DMS153 treated with DMSO at 0.1 percent for 48 hours (cell line): ENCODE data around the gene IL1A.
"Not testable (repeated sequence)": the region's sequence is repeated elsewhere in the genome, so short reads cannot be mapped to it uniquely, and the experiment has no call there.

Source experiments
- DNase-seq: peaks from one replicate; lab custom pipeline; 2025; ENCODE audit not compliant: unreplicated experiment; lab: John Stamatoyannopoulos, UW

IL1A gene, protein sequence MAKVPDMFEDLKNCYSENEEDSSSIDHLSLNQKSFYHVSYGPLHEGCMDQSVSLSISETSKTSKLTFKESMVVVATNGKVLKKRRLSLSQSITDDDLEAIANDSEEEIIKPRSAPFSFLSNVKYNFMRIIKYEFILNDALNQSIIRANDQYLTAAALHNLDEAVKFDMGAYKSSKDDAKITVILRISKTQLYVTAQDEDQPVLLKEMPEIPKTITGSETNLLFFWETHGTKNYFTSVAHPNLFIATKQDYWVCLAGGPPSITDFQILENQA

GRCh38 chr2:112784199-112785189 is at the start of gene IL1A:
IL1A (minus strand) TSS chr2:112784493; CDS start chr2:112783770, 723 bp downstream.
- DNase-seq, result no peak

- DNase-seq, result no peak
Observed at GRCh38 chr2:112833976-112834375, 49.7 kb upstream of the IL1A start.

GRCh38 chr2:112833639-112833931 is 49.3 kb upstream of the IL1A start:
- not testable (repeated sequence) for DNase-seq

DNA sequence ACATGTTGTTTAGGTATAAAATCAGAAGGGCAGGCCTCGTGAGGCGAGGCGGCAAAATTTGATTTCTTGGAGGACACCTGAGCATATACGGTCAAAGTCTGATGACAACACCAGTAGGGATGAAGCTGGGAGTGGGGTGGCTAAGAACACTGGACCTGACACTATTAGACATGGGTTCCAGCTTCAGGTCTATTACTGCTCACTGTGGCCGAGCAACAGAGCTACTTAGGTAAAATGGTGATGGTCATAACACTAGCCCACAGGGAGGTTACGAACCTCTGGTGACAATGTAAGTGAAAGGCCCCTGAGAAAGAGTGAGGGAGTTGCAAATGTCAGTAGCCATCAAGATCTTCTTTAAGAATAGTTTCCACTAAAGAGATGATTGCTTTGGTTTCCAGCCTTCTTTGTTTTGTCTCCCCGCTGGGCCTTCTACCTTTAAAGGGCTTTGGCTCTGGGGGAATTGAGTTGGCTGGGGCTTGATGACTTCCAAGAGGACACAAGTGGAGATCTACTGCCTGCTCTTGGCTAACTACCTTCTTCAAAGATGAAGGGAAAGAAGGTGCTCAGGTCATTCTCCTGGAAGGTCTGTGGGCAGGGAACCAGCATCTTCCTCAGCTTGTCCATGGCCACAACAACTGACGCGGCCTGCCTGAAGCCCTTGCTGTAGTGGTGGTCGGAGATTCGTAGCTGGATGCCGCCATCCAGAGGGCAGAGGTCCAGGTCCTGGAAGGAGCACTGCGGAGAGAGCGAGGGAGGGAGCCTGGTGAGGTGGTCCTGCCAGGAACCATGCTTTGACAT is 48.7 kb upstream of the IL1A start:
- DNase-seq, result no peak

GRCh38 chr2:112831946-112832840 is 47.9 kb upstream of the IL1A start:
- no peak for DNase-seq

- no peak for DNase-seq
Observed at GRCh38 chr2:112831513-112831845, 47.2 kb upstream of the IL1A start.

GRCh38 chr2:112830682-112831512 is 46.6 kb upstream of the IL1A start:
- no peak for DNase-seq

- DNase-seq, result no peak
Observed at GRCh38 chr2:112829961-112830681, 45.8 kb upstream of the IL1A start.

DNA sequence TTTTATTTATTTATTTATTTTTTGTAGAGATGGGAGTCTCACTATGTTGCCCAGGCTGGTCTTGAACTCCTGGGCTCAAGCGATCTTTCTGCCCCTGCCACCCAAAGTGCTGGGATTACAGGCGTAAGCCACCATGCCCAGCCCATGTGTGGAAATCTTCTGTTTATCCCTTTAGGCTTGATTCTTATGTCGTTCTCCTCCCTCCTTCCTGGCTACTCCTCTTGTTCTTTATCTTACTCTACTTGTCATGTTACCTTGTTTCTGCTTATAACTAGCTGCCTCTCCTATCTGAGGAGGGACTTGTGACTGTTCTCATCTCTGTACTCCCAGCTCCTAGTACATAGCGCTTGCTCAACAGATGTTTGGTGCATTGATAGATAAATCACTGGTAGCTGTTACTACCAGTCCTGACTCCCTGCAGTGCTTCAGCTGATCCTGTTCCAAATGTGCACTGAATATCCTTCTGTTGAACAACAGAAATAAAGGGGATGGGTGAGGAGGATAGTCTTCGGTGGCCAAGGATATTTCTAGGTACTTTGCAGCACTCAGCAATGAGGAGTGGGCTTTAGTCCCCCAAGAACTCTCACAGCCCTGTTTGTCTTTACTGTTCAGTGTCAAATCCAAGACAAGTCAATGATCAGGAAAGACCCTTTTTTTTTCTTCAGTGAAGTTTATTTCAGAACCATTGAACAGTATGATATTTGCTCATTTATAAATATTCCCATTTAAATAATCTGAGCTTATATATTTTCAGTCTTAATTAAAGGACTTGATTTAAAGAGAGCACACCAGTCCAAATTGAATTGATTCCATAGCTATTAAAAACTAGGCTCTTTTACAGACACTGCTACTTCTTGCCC is 45.0 kb upstream of the IL1A start:
- DNase-seq, result no peak

GRCh38 chr2:112828251-112828691 is 44.0 kb upstream of the IL1A start:
- DNase-seq, result no peak

DNA sequence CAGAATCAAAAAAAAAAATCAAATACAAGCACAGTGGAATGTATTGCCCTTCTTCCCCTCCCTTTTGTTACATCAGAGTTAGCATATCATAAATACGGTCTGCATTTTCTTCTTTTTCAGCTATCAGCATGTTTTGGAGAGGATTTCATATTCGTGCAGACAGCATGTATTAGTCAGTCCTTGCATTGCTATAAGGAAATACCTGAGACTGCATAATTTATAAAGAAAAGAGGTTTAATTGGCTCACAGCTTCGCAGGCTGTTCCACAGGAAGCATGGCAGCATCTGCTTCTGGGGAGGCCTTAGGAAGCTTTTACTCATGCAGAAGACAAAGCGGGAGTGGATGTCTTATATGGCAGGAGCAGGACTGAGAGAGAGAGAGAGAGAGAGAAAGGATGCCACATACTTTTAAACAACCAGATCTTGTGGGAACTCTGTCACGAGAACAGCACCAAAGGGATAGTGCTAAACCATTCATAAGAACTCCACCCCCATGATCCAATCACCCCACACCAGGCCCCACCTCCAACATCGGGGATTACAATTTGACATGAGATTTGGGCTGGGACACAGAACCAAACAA is 43.4 kb upstream of the IL1A start:
- no peak for DNase-seq

DNA sequence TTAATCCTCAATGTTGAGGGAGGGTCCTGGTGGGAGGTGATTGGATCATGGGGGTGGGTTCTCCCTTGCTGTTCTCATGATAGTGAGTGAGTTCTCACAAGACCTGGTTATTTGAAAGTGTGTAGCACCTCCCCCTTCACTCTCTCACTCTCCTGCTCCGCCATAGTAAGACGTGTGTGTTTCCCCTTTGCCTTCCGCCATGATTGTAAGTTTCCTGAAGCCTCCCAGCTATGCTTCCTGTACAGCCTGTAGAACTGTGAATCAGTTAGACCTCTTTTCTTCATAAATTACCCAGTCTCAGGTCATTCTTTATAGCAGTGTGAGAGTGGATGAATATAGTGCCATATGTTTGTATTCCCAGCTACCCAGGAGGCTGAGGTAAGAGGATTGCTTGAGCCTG is 42.7 kb upstream of the IL1A start:
- DNase-seq, result no peak

DNA sequence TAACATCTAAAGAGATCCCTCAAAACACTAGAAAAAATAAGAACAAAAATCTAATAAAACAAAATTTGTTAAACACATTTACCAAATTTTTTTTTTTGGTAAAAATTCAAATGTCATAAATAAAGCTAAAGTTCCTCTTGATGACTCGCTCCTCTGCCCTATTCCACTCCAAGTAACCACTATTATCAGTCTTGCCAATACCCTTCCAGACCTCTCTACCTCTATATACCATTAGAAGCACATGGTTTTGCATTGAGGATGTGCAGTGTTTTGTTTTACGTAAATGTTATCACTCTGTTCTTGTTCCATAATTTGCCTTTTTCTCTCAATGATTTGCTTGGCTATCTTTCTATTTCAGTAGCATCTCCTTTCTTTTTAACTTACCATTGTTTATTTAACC is 41.4 kb upstream of the IL1A start:
- no peak for DNase-seq

DNA sequence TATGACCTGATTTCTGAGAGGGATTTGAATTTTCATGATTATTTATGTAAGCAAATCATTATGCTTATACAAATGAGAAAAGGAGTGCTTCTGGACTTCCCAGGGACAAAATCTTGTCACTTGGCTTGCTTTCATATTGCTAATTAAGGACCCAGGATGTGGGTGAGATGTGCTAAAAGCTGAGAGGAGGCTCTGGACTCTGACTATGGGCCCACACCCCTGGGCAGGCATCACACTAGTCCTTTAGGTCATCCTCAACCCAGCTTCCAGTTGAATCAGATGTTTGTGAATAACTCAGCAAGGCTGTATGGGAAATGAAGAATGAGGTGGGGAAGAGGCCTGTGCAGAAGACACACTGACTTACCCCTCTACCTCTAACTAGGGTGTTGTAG is 40.4 kb upstream of the IL1A start:
- no peak for DNase-seq

- DNase-seq, result no peak
Observed at GRCh38 chr2:112821682-112822081, 37.4 kb upstream of the IL1A start.

GRCh38 chr2:112821142-112821541 is 36.8 kb upstream of the IL1A start:
- DNase-seq, result no peak

- DNase-seq, result no peak
Observed at GRCh38 chr2:112820343-112820742, 36.0 kb upstream of the IL1A start.

DNA sequence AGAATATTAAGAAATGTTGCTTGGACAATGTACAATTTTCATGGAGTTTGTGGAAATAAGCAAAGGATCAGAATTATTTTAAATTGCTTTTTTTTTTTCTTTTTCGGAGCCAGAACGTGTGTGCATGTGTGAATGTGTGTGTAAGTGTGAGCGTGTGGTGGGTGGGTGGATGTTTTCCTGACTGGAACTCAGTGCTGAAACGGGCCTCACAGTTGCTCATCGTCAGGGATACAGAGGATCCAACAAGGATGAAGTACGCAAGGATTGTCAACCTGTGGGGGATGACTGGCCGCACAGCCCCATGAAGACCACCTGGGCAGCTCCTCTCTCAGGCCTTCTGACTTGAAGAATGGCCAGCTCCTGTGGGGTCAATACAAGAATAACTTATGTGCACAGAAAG is 34.8 kb upstream of the IL1A start:
- DNase-seq, result no peak
